HepG2 (cell line): ENCODE measurements around the gene SUB1. TPM values are rescaled to one million over a fixed set of nuclear protein-coding genes. Genes with fewer than 3 reads are reported as not detected.
A peak's percentile ranks its signal among the peaks of the same experiment; 100 is the strongest.

Source experiments
- ETV5 ChIP-seq: IDR thresholded peaks from 2 replicates; pipeline ENCODE4 v1.6.1; 2018; ENCODE audit warnings: missing biosample characterization, missing genetic modification reagents, inconsistent platforms, borderline replicate concordance
- NCOA2 ChIP-seq: sonication (generic); formaldehyde crosslinking; IDR thresholded peaks from 2 replicates; pipeline ENCODE4 v1.8.0; 2022; ENCODE audit warnings: inconsistent platforms
- RCOR2 ChIP-seq: IDR thresholded peaks from 2 replicates; pipeline ENCODE4 v1.6.1; 2016; ENCODE audit warnings: missing biosample characterization, missing genetic modification reagents
- SMARCE1 ChIP-seq: fragments of 450-650 bp; IDR thresholded peaks from 2 replicates; pipeline ENCODE4 v1.6.1; 2017; ENCODE audit warnings: borderline replicate concordance
- YEATS4 ChIP-seq: sonication (generic); formaldehyde crosslinking; IDR thresholded peaks from 2 replicates; pipeline ENCODE4 v1.4.0; 2020; ENCODE audit warnings: missing genetic modification reagents, borderline replicate concordance
- ZNF251 ChIP-seq: sonication (generic); formaldehyde crosslinking; IDR thresholded peaks from 2 replicates; pipeline ENCODE4 v1.9.0; 2021; ENCODE audit warnings: mild to moderate bottlenecking, missing genetic modification reagents
- ZNF451 ChIP-seq: sonication (generic); formaldehyde crosslinking; IDR thresholded peaks from 2 replicates; pipeline ENCODE4 v1.5.0; 2020; ENCODE audit warnings: mild to moderate bottlenecking, missing genetic modification reagents
- ZNF672 ChIP-seq: sonication (generic); formaldehyde crosslinking; IDR thresholded peaks from 2 replicates; pipeline ENCODE4 v1.8.1; 2022; ENCODE audit warnings: missing genetic modification reagents
- ZSCAN9 ChIP-seq: IDR thresholded peaks from 2 replicates; pipeline ENCODE4 v1.6.1; 2016; ENCODE audit warnings: borderline replicate concordance
- polyA plus RNA-seq, 8 experiments: library from polyadenylated mRNA; depleted of rRNA in 3 of 8; stranded (reverse) in 7 of 8; unstranded in 1 of 8; fragments of >200 nt; fragmentation: Illumina TruSeq in 4 of 8; extraction: Trizol in 4 of 8; gene quantifications; 2 replicates each; pipeline versions ENCODE4 v1.2.1 to v1.2.3, GENCODE V29; 2011 to 2016; ENCODE audit warnings: low read depth in 4 of 8, missing spikeins in 1 of 8, mixed read lengths in 1 of 8; ENCODE audit not compliant: insufficient read depth in 1 of 8
- total RNA-seq, 5 experiments: library from RNA; depleted of rRNA; stranded (reverse); fragments of >200 nt; fragmentation: Illumina TruSeq; extraction: Trizol; gene quantifications; 2 replicates each; pipeline ENCODE4 v1.2.3, GENCODE V29; 2016; ENCODE audit warnings: low read depth in 1 of 5
- TF ChIP-seq, protein P1 (sequence below): sonication (generic); formaldehyde crosslinking; IDR thresholded peaks from 2 replicates; pipeline ENCODE4 v1.8.1; 2023; ENCODE audit warnings: mild to moderate bottlenecking, missing genetic modification reagents
- TF ChIP-seq, protein P2 (sequence below): sonication (generic); formaldehyde crosslinking; IDR thresholded peaks from 2 replicates; pipeline ENCODE4 v1.4.0; 2020; ENCODE audit warnings: mild to moderate bottlenecking, missing genetic modification reagents
- TF ChIP-seq, protein P3 (sequence below): fragments of 450-650 bp; IDR thresholded peaks from 2 replicates; pipeline ENCODE4 v1.6.1; 2017; ENCODE audit warnings: mild to moderate bottlenecking

SUB1 gene
- total and polyA plus RNA-seq, 2 of the 13 experiments (the other 11 are each of a cell fraction or from before 2014, with no cell fraction given), result 182 to 693 TPM

DNA sequence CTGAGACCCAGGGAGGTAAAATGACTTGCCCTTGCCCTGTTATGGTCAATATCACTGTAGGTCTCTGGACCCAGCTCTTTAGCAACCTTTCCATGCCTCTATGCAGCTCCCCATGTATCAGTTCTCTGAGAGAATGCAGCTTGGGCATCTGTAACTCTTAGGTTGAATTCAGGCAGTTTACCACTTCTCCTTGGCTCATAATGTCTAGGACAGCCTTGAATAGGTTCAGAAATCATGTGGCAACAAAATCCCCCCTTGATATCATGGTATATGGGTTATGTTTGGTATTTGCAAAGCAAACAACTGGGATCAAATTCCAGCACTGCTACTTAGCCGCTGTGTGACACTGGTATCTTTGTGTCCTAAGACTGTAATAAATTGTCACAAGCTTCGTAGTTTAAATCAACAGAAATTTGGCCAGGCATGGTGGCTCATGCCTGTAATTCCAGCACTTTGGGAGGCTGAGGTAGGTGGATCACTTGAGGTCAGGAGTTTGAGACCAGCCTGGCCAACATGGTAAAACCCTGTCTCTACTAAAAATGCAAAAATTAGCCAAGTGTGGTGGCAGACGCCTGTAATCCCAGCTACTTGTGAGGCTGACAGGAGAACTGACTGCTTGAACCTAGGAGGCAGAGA is 10.7 kb upstream of the SUB1 start (continued):
- TF ChIP-seq, protein P1, sequence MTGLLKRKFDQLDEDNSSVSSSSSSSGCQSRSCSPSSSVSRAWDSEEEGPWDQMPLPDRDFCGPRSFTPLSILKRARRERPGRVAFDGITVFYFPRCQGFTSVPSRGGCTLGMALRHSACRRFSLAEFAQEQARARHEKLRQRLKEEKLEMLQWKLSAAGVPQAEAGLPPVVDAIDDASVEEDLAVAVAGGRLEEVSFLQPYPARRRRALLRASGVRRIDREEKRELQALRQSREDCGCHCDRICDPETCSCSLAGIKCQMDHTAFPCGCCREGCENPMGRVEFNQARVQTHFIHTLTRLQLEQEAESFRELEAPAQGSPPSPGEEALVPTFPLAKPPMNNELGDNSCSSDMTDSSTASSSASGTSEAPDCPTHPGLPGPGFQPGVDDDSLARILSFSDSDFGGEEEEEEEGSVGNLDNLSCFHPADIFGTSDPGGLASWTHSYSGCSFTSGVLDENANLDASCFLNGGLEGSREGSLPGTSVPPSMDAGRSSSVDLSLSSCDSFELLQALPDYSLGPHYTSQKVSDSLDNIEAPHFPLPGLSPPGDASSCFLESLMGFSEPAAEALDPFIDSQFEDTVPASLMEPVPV (CRISPR knock-in tag), result no peak; the same call in 1 of the 2 replicates
- TF ChIP-seq ETV5 (CRISPR knock-in tag) (peak; percentile 46; the same call in 1 of the 2 replicates), NCOA2 (CRISPR knock-in tag) (peak; percentile 89), ZNF672 (no peak), ZNF251 (CRISPR knock-in tag) (no peak), YEATS4 (CRISPR knock-in tag) (peak; percentile 41), SMARCE1 (no peak), ZNF451 (no peak), ZSCAN9 (CRISPR knock-in tag) (peak; percentile 95), RCOR2 (CRISPR knock-in tag) (peak; percentile 94)
- TF ChIP-seq, protein P2, sequence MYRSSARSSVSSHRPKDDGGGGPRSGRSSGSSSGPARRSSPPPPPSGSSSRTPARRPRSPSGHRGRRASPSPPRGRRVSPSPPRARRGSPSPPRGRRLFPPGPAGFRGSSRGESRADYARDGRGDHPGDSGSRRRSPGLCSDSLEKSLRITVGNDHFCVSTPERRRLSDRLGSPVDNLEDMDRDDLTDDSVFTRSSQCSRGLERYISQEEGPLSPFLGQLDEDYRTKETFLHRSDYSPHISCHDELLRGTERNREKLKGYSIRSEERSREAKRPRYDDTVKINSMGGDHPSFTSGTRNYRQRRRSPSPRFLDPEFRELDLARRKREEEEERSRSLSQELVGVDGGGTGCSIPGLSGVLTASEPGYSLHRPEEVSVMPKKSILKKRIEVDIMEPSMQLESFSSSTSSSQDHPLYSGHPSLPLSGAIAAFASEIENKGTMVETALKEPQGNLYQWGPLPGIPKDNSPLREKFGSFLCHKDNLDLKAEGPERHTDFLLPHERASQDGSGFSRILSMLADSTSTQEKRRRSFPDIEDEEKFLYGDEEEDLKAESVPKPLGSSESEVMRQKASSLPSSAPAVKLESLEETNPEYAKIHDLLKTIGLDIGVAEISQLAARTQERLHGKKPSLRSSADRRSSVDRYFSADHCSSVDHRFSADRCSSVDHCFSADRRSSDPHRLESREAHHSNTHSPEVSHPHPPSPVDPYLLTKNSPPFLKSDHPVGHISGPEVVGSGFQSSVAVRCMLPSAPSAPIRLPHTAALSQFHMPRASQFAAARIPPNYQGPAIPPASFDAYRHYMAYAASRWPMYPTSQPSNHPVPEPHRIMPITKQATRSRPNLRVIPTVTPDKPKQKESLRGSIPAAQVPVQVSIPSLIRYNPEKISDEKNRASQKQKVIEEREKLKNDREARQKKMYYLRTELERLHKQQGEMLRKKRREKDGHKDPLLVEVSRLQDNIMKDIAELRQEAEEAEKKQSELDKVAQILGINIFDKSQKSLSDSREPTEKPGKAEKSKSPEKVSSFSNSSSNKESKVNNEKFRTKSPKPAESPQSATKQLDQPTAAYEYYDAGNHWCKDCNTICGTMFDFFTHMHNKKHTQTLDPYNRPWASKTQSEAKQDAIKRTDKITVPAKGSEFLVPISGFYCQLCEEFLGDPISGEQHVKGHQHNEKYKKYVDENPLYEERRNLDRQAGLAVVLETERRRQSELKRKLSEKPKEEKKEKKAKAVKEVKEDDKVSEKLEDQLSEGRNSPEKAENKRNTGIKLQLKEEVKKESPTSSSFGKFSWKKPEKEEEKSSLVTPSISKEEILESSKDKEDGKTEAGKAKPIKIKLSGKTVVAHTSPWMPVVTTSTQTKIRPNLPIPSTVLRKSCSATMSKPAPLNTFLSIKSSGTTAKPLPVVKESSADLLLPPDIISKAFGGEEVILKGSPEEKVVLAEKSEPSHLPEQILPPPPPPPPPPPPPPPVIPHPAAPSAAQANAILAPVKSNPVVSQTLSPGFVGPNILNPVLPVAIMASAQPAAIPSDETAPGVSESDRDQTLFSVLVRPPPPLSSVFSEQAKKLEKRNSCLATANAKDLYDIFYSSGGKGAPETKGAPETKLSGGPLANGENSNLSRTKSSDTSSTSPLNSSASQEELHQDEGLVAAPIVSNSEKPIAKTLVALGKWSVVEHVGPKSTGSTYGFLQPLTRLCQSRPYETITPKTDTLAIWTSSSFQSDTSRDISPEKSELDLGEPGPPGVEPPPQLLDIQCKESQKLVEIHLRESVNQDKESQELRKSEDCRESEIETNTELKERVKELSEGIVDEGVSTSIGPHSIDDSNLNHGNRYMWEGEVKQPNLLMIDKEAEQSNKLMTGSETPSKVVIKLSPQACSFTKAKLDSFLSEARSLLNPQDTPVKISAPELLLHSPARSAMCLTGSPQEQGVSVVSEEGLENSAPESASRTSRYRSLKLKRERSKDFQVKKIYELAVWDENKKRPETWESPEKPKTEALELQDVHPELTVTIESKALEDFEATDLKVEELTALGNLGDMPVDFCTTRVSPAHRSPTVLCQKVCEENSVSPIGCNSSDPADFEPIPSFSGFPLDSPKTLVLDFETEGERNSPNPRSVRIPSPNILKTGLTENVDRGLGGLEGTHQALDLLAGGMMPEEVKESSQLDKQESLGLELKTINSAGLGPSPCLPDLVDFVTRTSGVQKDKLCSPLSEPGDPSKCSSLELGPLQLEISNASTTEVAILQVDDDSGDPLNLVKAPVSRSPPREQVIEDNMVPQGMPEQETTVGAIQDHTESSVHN (CRISPR knock-in tag), result no peak
- TF ChIP-seq, protein P3, sequence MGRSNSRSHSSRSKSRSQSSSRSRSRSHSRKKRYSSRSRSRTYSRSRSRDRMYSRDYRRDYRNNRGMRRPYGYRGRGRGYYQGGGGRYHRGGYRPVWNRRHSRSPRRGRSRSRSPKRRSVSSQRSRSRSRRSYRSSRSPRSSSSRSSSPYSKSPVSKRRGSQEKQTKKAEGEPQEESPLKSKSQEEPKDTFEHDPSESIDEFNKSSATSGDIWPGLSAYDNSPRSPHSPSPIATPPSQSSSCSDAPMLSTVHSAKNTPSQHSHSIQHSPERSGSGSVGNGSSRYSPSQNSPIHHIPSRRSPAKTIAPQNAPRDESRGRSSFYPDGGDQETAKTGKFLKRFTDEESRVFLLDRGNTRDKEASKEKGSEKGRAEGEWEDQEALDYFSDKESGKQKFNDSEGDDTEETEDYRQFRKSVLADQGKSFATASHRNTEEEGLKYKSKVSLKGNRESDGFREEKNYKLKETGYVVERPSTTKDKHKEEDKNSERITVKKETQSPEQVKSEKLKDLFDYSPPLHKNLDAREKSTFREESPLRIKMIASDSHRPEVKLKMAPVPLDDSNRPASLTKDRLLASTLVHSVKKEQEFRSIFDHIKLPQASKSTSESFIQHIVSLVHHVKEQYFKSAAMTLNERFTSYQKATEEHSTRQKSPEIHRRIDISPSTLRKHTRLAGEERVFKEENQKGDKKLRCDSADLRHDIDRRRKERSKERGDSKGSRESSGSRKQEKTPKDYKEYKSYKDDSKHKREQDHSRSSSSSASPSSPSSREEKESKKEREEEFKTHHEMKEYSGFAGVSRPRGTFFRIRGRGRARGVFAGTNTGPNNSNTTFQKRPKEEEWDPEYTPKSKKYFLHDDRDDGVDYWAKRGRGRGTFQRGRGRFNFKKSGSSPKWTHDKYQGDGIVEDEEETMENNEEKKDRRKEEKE, result no peak
